Smooth muscle cell (in vitro differentiated cells): ENCODE measurements around the gene DIAPH1. TPM values are rescaled to one million over a fixed set of nuclear protein-coding genes. Genes with fewer than 3 reads are reported as not detected.

Source experiments
- DNase-seq: peaks from one replicate; lab custom pipeline; 2025; ENCODE audit not compliant: unreplicated experiment; lab: John Stamatoyannopoulos, UW
- H2AFZ ChIP-seq: fragments of 200-600 bp; sonication (generic); 2 replicates; pipeline ENCODE4 v1.6.0; 2016; ENCODE audit warnings: antibody characterized with exemption, low read depth, mild to moderate bottlenecking
- H3F3A ChIP-seq: fragments of 200-600 bp; sonication (generic); 2 replicates; pipeline ENCODE4 v1.6.0; 2017; ENCODE audit warnings: antibody characterized with exemption, low read depth
- H3K27ac ChIP-seq: fragments of 200-600 bp; sonication (generic); 2 replicates; pipeline ENCODE4 v1.5.1; 2016; ENCODE audit warnings: low read depth, mild to moderate bottlenecking
- H3K27me3 ChIP-seq: fragments of 200-600 bp; sonication (generic); 2 replicates; pipeline ENCODE4 v1.6.1; 2016; ENCODE audit warnings: low read depth, mild to moderate bottlenecking
- H3K36me3 ChIP-seq: fragments of 200-600 bp; sonication (generic); 2 replicates; pipeline ENCODE4 v1.5.1; 2016; ENCODE audit warnings: low read depth
- H3K4me1 ChIP-seq: fragments of 200-600 bp; sonication (generic); 2 replicates; pipeline ENCODE4 v1.5.1; 2016; ENCODE audit warnings: low read depth
- H3K4me2 ChIP-seq: fragments of 200-600 bp; sonication (generic); 2 replicates; pipeline ENCODE4 v1.6.0; 2016; ENCODE audit warnings: mild to moderate bottlenecking
- H3K4me3 ChIP-seq: fragments of 200-600 bp; sonication (generic); 2 replicates; pipeline ENCODE4 v1.5.1; 2016; ENCODE audit warnings: mild to moderate bottlenecking
- H3K79me2 ChIP-seq: fragments of 200-600 bp; sonication (generic); 2 replicates; pipeline ENCODE4 v1.6.0; 2016; ENCODE audit warnings: low read depth, mild to moderate bottlenecking
- H3K9ac ChIP-seq: fragments of 200-600 bp; sonication (generic); 2 replicates; pipeline ENCODE4 v1.6.0; 2016; ENCODE audit warnings: low read depth
- H3K9me3 ChIP-seq: fragments of 200-600 bp; sonication (generic); replicated peaks from 2 replicates; pipeline ENCODE4 v1.5.1; 2016; ENCODE audit warnings: low read depth
- H4K20me1 ChIP-seq: fragments of 200-600 bp; sonication (generic); 2 replicates; pipeline ENCODE4 v1.6.0; 2016; ENCODE audit warnings: low read depth
- CTCF ChIP-seq: fragments of 200-600 bp; sonication (generic); IDR thresholded peaks from 2 replicates; pipeline ENCODE4 v1.5.1; 2017; ENCODE audit warnings: borderline replicate concordance, mild to moderate bottlenecking, antibody characterized with exemption; ENCODE audit not compliant: insufficient read depth, poor library complexity, severe bottlenecking
- WGBS: methylation state at CpG from one replicate; pipeline ENCODE4 v1.1.7; 2016; ENCODE audit warnings: low lambda C conversion rate; 5-methylcytosine and 5-hydroxymethylcytosine counted together
- polyA plus RNA-seq: library from polyadenylated mRNA; unstranded; fragments of >200 nt; fragmentation: Nextera tagmentation; extraction: Ambion mirVana; gene quantifications from 2 replicates; pipeline ENCODE4 v1.2.1, GENCODE V29; 2016
- total RNA-seq: library from RNA; depleted of rRNA; stranded (reverse); fragments of >200 nt; gene quantifications from 2 replicates; pipeline ENCODE4 v1.2.3, GENCODE V29; 2014

DIAPH1 gene
- total and polyA plus RNA-seq, 2 experiments from 2014 or later: 15.4 to 26.7 TPM

GRCh38 chr5:141636106-141636412 lies 17.3 kb upstream of the DIAPH1 start:
- H3K9me3 ChIP-seq: no peaks in the 10 kb centered on the region
- peak overlapping the region; percentile 99 for H3K4me2 ChIP-seq
- H3K27ac ChIP-seq: peak overlapping the region; percentile 36
- no peaks in the 10 kb centered on the region for H3K27me3 ChIP-seq
- DNase-seq: no peak
- no peaks in the 10 kb centered on the region for H3F3A ChIP-seq
- H2AFZ ChIP-seq: peak overlapping the region; percentile 93
- 14% methylated on average over 4 of the region's 4 CpGs for WGBS
- H4K20me1 ChIP-seq: peaks cover 54% of the 10 kb centered on the region
- H3K9ac ChIP-seq: peak overlapping the region; percentile 80
- no peaks in the 10 kb centered on the region for H3K36me3 ChIP-seq
- TF ChIP-seq CTCF: no peak
- H3K4me1 ChIP-seq: peaks cover 16% of the 10 kb centered on the region
- peak overlapping the region; percentile 95 for H3K4me3 ChIP-seq
- H3K79me2 ChIP-seq: peaks cover 53% of the 10 kb centered on the region

GRCh38 chr5:141635646-141636045 lies 16.8 kb upstream of the DIAPH1 start:
- no peaks in the 10 kb centered on the region for H3F3A ChIP-seq
- peaks cover 58% of the 10 kb centered on the region for H4K20me1 ChIP-seq
- no peak overlapping the region for H3K27ac ChIP-seq
- peaks cover 16% of the 10 kb centered on the region for H3K4me1 ChIP-seq
- H3K9me3 ChIP-seq: no peaks in the 10 kb centered on the region
- no peak overlapping the region for H2AFZ ChIP-seq
- peaks cover 56% of the 10 kb centered on the region for H3K79me2 ChIP-seq
- H3K4me3 ChIP-seq: peak overlapping the region; percentile 95
- no peak for DNase-seq
- H3K9ac ChIP-seq: no peak overlapping the region
- TF ChIP-seq CTCF: no peak
- 66% methylated on average over 7 of the region's 7 CpGs for WGBS
- H3K27me3 ChIP-seq: no peaks in the 10 kb centered on the region
- H3K4me2 ChIP-seq: peak overlapping the region; percentile 99
- no peaks in the 10 kb centered on the region for H3K36me3 ChIP-seq

GRCh38 chr5:141634720-141635119 lies 15.9 kb upstream of the DIAPH1 start:
- H3K9ac ChIP-seq: no peak overlapping the region
- no peak for TF ChIP-seq CTCF
- DNase-seq: no peak
- no peaks in the 10 kb centered on the region for H3K27me3 ChIP-seq
- H3F3A ChIP-seq: no peaks in the 10 kb centered on the region
- H2AFZ ChIP-seq: no peak overlapping the region
- H4K20me1 ChIP-seq: peaks cover 68% of the 10 kb centered on the region
- H3K79me2 ChIP-seq: peaks cover 65% of the 10 kb centered on the region
- H3K27ac ChIP-seq: no peak overlapping the region
- H3K4me2 ChIP-seq: peak overlapping the region; percentile 99
- H3K4me1 ChIP-seq: peaks cover 16% of the 10 kb centered on the region
- H3K4me3 ChIP-seq: no peak overlapping the region
- no peaks in the 10 kb centered on the region for H3K9me3 ChIP-seq
- WGBS: 89% methylated on average over 6 of the region's 6 CpGs
- H3K36me3 ChIP-seq: no peaks in the 10 kb centered on the region

GRCh38 chr5:141633871-141634561 lies 15.2 kb upstream of the DIAPH1 start:
- Histone ChIP-seq H3K27me3 (no peaks in the 10 kb centered on the region), H4K20me1 (peaks cover 75% of the 10 kb centered on the region), H3K4me3 (no peak overlapping the region), H3K9me3 (no peaks in the 10 kb centered on the region), H3K36me3 (no peaks in the 10 kb centered on the region), H3K4me2 (no peak overlapping the region), H3K9ac (no peak overlapping the region), H3K4me1 (peaks cover 16% of the 10 kb centered on the region), H2AFZ (no peak overlapping the region), H3K27ac (no peak overlapping the region), H3K79me2 (peaks cover 65% of the 10 kb centered on the region), H3F3A (no peaks in the 10 kb centered on the region)
- no peak for TF ChIP-seq CTCF
- WGBS: 95% methylated on average over 5 of the region's 5 CpGs
- no peak for DNase-seq
